Measurements from ENCODE around the gene ATF7IP2.

ATF7IP2 gene

GRCh38 chr16:10525214-10525825, 139.5 kb downstream of the ATF7IP2 start:
- no peak for DNase-seq (ENCODE audit: extremely low spot score)
- TF ChIP-seq CTCF (IDR thresholded peaks at IDR 0.05; ENCODE audit: control extremely low read depth, extremely low read depth, low read depth, missing control alignments): no peak
- ChIA-PET CTCF (interaction anchor here (1.2 to 6.4 kb wide), 3 partner anchors 10 to 211 kb away, joined by 3 to 39 read pairs (median 9); no protein-coding TSS in a partner anchor), POLR2A (no interaction called here)

GRCh38 chr16:10526962-10527361, 141.1 kb downstream of the ATF7IP2 start:
- no peak for DNase-seq (ENCODE audit: extremely low spot score)
- no peak for TF ChIP-seq CTCF (IDR thresholded peaks at IDR 0.05; ENCODE audit: control extremely low read depth, extremely low read depth, low read depth, missing control alignments)
- POLR2A ChIA-PET: no interaction called here
- CTCF ChIA-PET: interaction anchor here (1.3 kb wide), 1 partner anchor 12 kb away, joined by 4 read pairs; no protein-coding TSS in a partner anchor

GRCh38 chr16:10528635-10529034, 142.8 kb downstream of the ATF7IP2 start:
- DNase-seq (ENCODE audit: extremely low spot score): no peak
- POLR2A ChIA-PET: no interaction called here
- TF ChIP-seq CTCF (IDR thresholded peaks at IDR 0.05; ENCODE audit: control extremely low read depth, extremely low read depth, low read depth, missing control alignments): no peak
- CTCF ChIA-PET: no interaction called here

GRCh38 chr16:10529895-10530669, 144.2 kb downstream of the ATF7IP2 start:
- no peak for TF ChIP-seq CTCF (IDR thresholded peaks at IDR 0.05; ENCODE audit: control extremely low read depth, extremely low read depth, low read depth, missing control alignments)
- ChIA-PET POLR2A (no interaction called here), CTCF (interaction anchor here (0.8 to 2.0 kb wide), 5 partner anchors 9 to 389 kb away, joined by 3 to 5 read pairs (median 3); no protein-coding TSS in a partner anchor)
- no peak for DNase-seq (ENCODE audit: extremely low spot score)

- CTCF ChIA-PET: interaction anchor here (0.8 to 2.0 kb wide), 5 partner anchors 10 to 388 kb away, joined by 3 to 5 read pairs (median 3); no protein-coding TSS in a partner anchor
- DNase-seq (ENCODE audit: extremely low spot score): no peak
- no peak for TF ChIP-seq CTCF (IDR thresholded peaks at IDR 0.05; ENCODE audit: control extremely low read depth, extremely low read depth, low read depth, missing control alignments)
- POLR2A ChIA-PET: no interaction called here
These were observed 144.8 kb downstream of the ATF7IP2 start for GRCh38 chr16:10530685-10531084.

- no peak for TF ChIP-seq CTCF (IDR thresholded peaks at IDR 0.05; ENCODE audit: control extremely low read depth, extremely low read depth, low read depth, missing control alignments)
- ChIA-PET POLR2A (no interaction called here), CTCF (interaction anchor here (2.0 kb wide), 1 partner anchor 11 kb away, joined by 5 read pairs; no protein-coding TSS in a partner anchor)
- DNase-seq (ENCODE audit: extremely low spot score): no peak
These were observed 145.7 kb downstream of the ATF7IP2 start for GRCh38 chr16:10531582-10531981.
